Natural killer cell (primary cell): Measurements from ENCODE around the gene MACROD2. TPM values are rescaled to one million over a fixed set of nuclear protein-coding genes. Genes with fewer than 3 reads are reported as not detected.

Experiments
- ATAC-seq, 3 donors: fragments of 150-1000 bp in 2 of 3; fragments of 200-7000 bp in 1 of 3; cut with Tn5 transposase; 1 replicate in 1 of 3; 2 replicates in 2 of 3; pipeline ENCODE4 v1.10.0; 2021; ENCODE audit warnings: mild to moderate bottlenecking in 2 of 3, moderate library complexity in 2 of 3
- DNase-seq, 2 donors: peaks; one replicate each; pipeline versions ENCODE4 v3.0.0 to v3.0.0-alpha.2; 2013 to 2021; ENCODE audit warnings: mixed read lengths in 1 of 2
- H3K27ac ChIP-seq: one replicate; pipeline ENCODE4 v1.5.1; 2013; ENCODE audit warnings: mild to moderate bottlenecking, low read length
- H3K27me3 ChIP-seq: one replicate; pipeline ENCODE4 v1.6.1; 2013; ENCODE audit warnings: low read length; ENCODE audit not compliant: control insufficient read depth, insufficient read depth
- H3K36me3 ChIP-seq: one replicate; pipeline ENCODE4 v1.6.1; 2013; ENCODE audit warnings: low read length; ENCODE audit not compliant: control insufficient read depth, insufficient read depth
- H3K4me1 ChIP-seq: one replicate; pipeline ENCODE4 v1.6.1; 2013; ENCODE audit warnings: low read length; ENCODE audit not compliant: control insufficient read depth, insufficient read depth
- H3K4me3 ChIP-seq: one replicate; pipeline ENCODE4 v1.5.1; 2013; ENCODE audit warnings: low read length
- H3K9me3 ChIP-seq: one replicate; pipeline ENCODE4 v1.6.1; 2013; ENCODE audit warnings: low read length; ENCODE audit not compliant: control insufficient read depth, insufficient read depth
- H3K27ac Mint-ChIP-seq, 2 donors: one replicate each; pipeline ENCODE4 v1.8.0; 2022; ENCODE audit warnings: mild to moderate bottlenecking in 2 of 2, mixed read lengths in 2 of 2, moderate library complexity in 1 of 2
- H3K27me3 Mint-ChIP-seq, 2 donors: one replicate each; pipeline ENCODE4 v1.8.0; 2022; ENCODE audit warnings: low read depth in 2 of 2, mixed read lengths in 2 of 2
- H3K36me3 Mint-ChIP-seq: one replicate; pipeline ENCODE4 v1.8.0; 2022; ENCODE audit warnings: mixed read lengths
- H3K4me1 Mint-ChIP-seq, 2 donors: one replicate each; pipeline ENCODE4 v1.8.0; 2022; ENCODE audit warnings: mixed read lengths in 2 of 2
- H3K4me3 Mint-ChIP-seq: one replicate; pipeline ENCODE4 v1.8.0; 2022; ENCODE audit warnings: mild to moderate bottlenecking, moderate library complexity, mixed read lengths
- H3K9me3 Mint-ChIP-seq, 2 donors: one replicate each; pipeline ENCODE4 v1.8.0; 2022; ENCODE audit warnings: mixed read lengths in 2 of 2
- CTCF ChIP-seq: fragments of 200-600 bp; IDR thresholded peaks from one replicate; pipeline ENCODE4 v1.8.0; 2022; ENCODE audit warnings: antibody characterized with exemption
- WGBS: methylation state at CpG from one replicate; pipeline ENCODE4 v1.1.7; 2013; ENCODE audit warnings: missing lambda C conversion rate; ENCODE audit not compliant: insufficient coverage; 5-methylcytosine and 5-hydroxymethylcytosine counted together
- intact Hi-C: fragments of 100-400 bp; cut with micrococcal nuclease; formaldehyde crosslinking; loops from one replicate; pipeline ENCODE4 v1.14.2; 2022
- total RNA-seq, 4 donors: library from RNA; stranded (reverse); fragments of 120-200 nt in 1 of 4; gene quantifications; one replicate each; pipeline versions ENCODE4 v1.2.3 to v1.2.4, GENCODE V29; 2013 to 2022

MACROD2 gene
- total RNA-seq, 3 donors from 2014 or later (not counting 1 experiment from before 2014, with no cell fraction given): 0.19 to 0.88 TPM; not detected in 1

- no peak overlapping the region for H3K4me3 ChIP-seq
Measured at GRCh38 chr20:15031546-15032351, 1036.4 kb downstream of the MACROD2 start.

GRCh38 chr20:15032352-15032622 is 1037.0 kb downstream of the MACROD2 start:
- ATAC-seq: no peak
- H3K4me3 Mint-ChIP-seq: no peak overlapping the region

More at GRCh38 chr20:15031546-15032351, 1036.4 kb downstream of the MACROD2 start:
- H3K4me1 ChIP-seq: no peaks in the 10 kb centered on the region
- Mint-ChIP-seq H3K4me3 (no peak overlapping the region), H3K27me3 (no peaks in the 10 kb centered on the region), H3K36me3 (no peaks in the 10 kb centered on the region), H3K27ac (no peak overlapping the region), H3K9me3 (peaks cover 2 to 11% of the 10 kb centered on the region in 2 donors), H3K4me1 (no peaks in the 10 kb centered on the region)
- DNase-seq (no peak), ATAC-seq (no peak)
- H3K9me3 ChIP-seq: peaks cover 11% of the 10 kb centered on the region
- TF ChIP-seq CTCF: no peak
- no peaks in the 10 kb centered on the region for H3K27me3 ChIP-seq
- H3K27ac ChIP-seq: no peak overlapping the region
- 93% methylated on average over 32 of the region's 32 CpGs for WGBS
- intact Hi-C loops: no loop called here
- no peaks in the 10 kb centered on the region for H3K36me3 ChIP-seq

GRCh38 chr20:15033269-15033668 is 1038.0 kb downstream of the MACROD2 start:
- H3K27ac Mint-ChIP-seq: no peak overlapping the region
- no peaks in the 10 kb centered on the region for H3K27me3 ChIP-seq
- no peak for ATAC-seq
- H3K4me3 ChIP-seq: no peak overlapping the region
- H3K4me1 ChIP-seq: no peaks in the 10 kb centered on the region
- TF ChIP-seq CTCF: no peak
- no peaks in the 10 kb centered on the region for H3K36me3 Mint-ChIP-seq
- peaks cover 6% of the 10 kb centered on the region for H3K9me3 ChIP-seq
- intact Hi-C loops: no loop called here
- WGBS: 82% methylated on average over 4 of the region's 4 CpGs
- H3K9me3 Mint-ChIP-seq: peaks cover 2 to 11% of the 10 kb centered on the region in 2 donors
- H3K4me1 Mint-ChIP-seq: no peaks in the 10 kb centered on the region
- no peak overlapping the region for H3K27ac ChIP-seq
- no peak overlapping the region for H3K4me3 Mint-ChIP-seq
- H3K36me3 ChIP-seq: no peaks in the 10 kb centered on the region
- DNase-seq: no peak
- no peaks in the 10 kb centered on the region for H3K27me3 Mint-ChIP-seq

More at GRCh38 chr20:15032352-15032622, 1037.0 kb downstream of the MACROD2 start:
- Histone ChIP-seq H3K27me3 (no peaks in the 10 kb centered on the region), H3K4me3 (no peak overlapping the region), H3K27ac (no peak overlapping the region), H3K36me3 (no peaks in the 10 kb centered on the region), H3K9me3 (peaks cover 11% of the 10 kb centered on the region), H3K4me1 (no peaks in the 10 kb centered on the region)
- intact Hi-C loops: no loop called here
- WGBS: 94% methylated on average over 11 of the region's 11 CpGs
- Mint-ChIP-seq H3K27me3 (no peaks in the 10 kb centered on the region), H3K9me3 (peaks cover 2 to 11% of the 10 kb centered on the region in 2 donors), H3K27ac (no peak overlapping the region), H3K36me3 (no peaks in the 10 kb centered on the region), H3K4me1 (no peaks in the 10 kb centered on the region)
- DNase-seq: no peak
- no peak for TF ChIP-seq CTCF

GRCh38 chr20:15033891-15034290 is 1038.6 kb downstream of the MACROD2 start:
- no peaks in the 10 kb centered on the region for H3K4me1 Mint-ChIP-seq
- no peak for TF ChIP-seq CTCF
- ATAC-seq (no peak), DNase-seq (no peak)
- no peak overlapping the region for H3K4me3 Mint-ChIP-seq
- H3K27me3 Mint-ChIP-seq: no peaks in the 10 kb centered on the region
- Histone ChIP-seq H3K27ac (no peak overlapping the region), H3K4me3 (no peak overlapping the region), H3K27me3 (no peaks in the 10 kb centered on the region), H3K36me3 (no peaks in the 10 kb centered on the region), H3K9me3 (peaks cover 6% of the 10 kb centered on the region), H3K4me1 (no peaks in the 10 kb centered on the region)
- no peak overlapping the region for H3K27ac Mint-ChIP-seq
- no peaks in the 10 kb centered on the region for H3K36me3 Mint-ChIP-seq
- intact Hi-C loops: no loop called here
- H3K9me3 Mint-ChIP-seq: peaks cover 2 to 10% of the 10 kb centered on the region in 2 donors
- WGBS: 41% methylated on average over 8 of the region's 8 CpGs
